ENCODE measurements around the gene ZMYM5. TPM values are rescaled to one million over a fixed set of nuclear protein-coding genes. Genes with fewer than 3 reads are reported as not detected.
A peak's percentile ranks its signal among the peaks of the same experiment; 100 is the strongest.
"Not testable (repeated sequence)": the region's sequence is repeated elsewhere in the genome, so short reads cannot be mapped to it uniquely, and the experiment has no call there.

ZMYM5 gene
- 10 to 100 TPM in 1 of 4 donors, 1 to 10 TPM in 3; 4.5 to 19.7 (median 7.3) TPM for polyA plus RNA-seq
- long read RNA-seq, donor 1, partial matches to known transcripts, result 63 of 68 reads
- long read RNA-seq, donor 1, other reads (novel, unspliced or antisense), result 0 of 68 reads
- long read RNA-seq, donor 2, result 0 reads
- long read RNA-seq, donor 3, partial matches to known transcripts, result 38 of 39 reads
- long read RNA-seq, donor 3, other reads (novel, unspliced or antisense), result 0 of 39 reads
- long read RNA-seq, donor 4, result 0 reads
- long read RNA-seq, donor 5, partial matches to known transcripts, result 8 of 8 reads
- long read RNA-seq, donor 5, other reads (novel, unspliced or antisense), result 0 of 8 reads
- long read RNA-seq, donor 6, partial matches to known transcripts, result 0 of 1 reads
- long read RNA-seq, donor 6, other reads (novel, unspliced or antisense), result 0 of 1 reads
- long read RNA-seq, donor 7, result 0 reads
- long read RNA-seq, donor 8, result 0 reads
- long read RNA-seq, donor 9, partial matches to known transcripts, result 0 of 1 reads
- long read RNA-seq, donor 9, other reads (novel, unspliced or antisense), result 0 of 1 reads
- long read RNA-seq, donor 10, partial matches to known transcripts, result 43 of 45 reads
- long read RNA-seq, donor 10, other reads (novel, unspliced or antisense), result 0 of 45 reads

DNA sequence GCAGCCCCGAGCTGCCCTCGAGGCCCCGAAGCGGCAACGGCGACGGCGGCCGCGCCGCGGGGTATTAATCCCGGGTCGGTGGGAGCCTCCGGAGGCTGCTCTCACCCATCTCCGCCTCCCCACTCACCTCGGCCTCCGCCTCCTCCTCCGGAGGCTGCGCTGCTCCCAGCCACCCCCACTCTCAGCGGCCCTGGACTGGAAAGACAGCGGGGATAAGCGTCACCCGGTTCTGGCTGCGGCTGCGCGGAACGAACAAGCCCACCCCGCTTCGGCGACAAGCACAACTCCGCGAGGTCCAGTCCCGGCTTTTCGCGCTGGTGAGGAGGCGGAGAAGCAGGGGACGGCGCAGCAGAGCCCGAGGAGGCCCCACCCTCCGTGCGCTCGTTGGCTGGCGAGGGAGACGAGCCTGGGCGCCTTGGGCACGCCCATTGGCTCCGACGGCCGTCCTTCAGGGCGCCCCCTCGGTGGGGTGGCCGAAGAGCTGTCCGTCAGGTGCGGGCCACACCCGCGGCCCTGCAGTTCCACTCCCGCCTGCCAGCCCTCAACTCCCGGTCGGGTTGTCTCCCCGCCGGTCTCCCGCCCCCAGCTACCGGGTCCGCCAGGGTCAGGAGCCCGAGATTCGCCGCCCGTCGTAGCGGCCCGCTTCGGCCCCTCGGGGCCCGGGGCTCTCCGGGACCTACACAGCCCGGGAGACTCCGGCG lies at the start of gene ZMYM5:
Gene ZMYM5, minus strand, starts transcription at position 327 of the 701 bp plus-strand sequence. CDS start 11,469 bp downstream, outside the sequence.
- FAIRE-seq (no peak), DNase-seq (peak; percentile 99)
- H3K4me1 ChIP-seq (ENCODE audit: control insufficient read depth in 3 of 3, insufficient read depth in 2 of 3, low read depth in 1 of 3, low read length in 2 of 3), result peaks cover 0 to 12% (median 2%) of the 10 kb centered on the region in 3 donors
- WGBS, 3 donors, result 0% methylated on average over 63 to 79 of the region's 79 CpGs
- no peaks in the 10 kb centered on the region for H3K27me3 ChIP-seq (ENCODE audit: control insufficient read depth in 3 of 3, insufficient read depth in 3 of 3, low read length in 3 of 3)
- peaks cover 0 to 6% (median 0%) of the 10 kb centered on the region in 3 donors for H3K36me3 ChIP-seq (ENCODE audit: control insufficient read depth in 3 of 3, insufficient read depth in 2 of 3, low read depth in 1 of 3, low read length in 3 of 3)
- H3K4me3 ChIP-seq (ENCODE audit: low read depth in 1 of 3, low read length in 3 of 3), result peak within 1 kb of the TSS; percentile 72 to 85 (median 77)
- H3K27ac ChIP-seq (ENCODE audit: low read depth in 1 of 3, low read length in 2 of 3), result peak within 1 kb of the TSS; percentile 98 to 100 (median 99)
- H3K9me3 ChIP-seq (ENCODE audit: control insufficient read depth in 2 of 2, insufficient read depth in 1 of 2, low read depth in 1 of 2, low read length in 1 of 2), result no peaks in the 10 kb centered on the region

DNA sequence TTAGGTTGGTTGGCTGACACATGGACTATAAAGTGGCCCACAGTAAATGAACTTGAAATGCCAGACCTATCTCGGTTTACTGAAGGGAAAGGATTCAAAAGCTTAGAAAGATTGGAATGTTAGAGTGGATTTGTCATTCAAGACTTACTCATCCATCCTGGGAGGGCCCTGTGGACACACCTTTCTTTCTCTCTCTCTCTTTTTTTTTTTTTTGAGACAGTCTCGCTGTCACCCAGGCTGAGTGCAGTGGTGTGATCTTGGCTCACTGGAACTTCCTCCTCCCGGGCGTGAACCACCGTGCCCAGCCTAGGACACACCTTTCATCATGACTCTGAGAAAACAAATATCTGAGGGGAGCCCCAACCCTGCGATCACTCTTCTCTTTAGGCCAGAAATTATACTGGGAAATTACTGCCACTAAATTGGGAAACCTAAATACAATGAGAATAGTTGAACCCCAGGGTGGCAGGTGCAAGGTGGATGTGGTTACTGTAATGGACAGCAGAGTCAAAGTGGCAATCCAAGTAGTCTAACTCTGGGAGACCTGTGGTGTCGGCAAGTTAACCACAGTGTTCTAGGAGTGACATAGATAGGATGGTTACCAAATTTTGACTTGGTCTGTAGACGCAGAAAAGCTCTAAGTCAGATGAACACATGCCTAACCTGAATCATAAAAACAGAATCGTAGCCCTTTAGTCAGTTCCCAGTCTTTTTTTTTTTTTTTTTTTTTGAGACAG lies 47.1 kb upstream of the ZMYM5 start:
- WGBS, 3 donors, result 48 to 73% (median 52%) methylated on average over 9 of the region's 9 CpGs
- Histone ChIP-seq H3K27me3 (ENCODE audit: control insufficient read depth in 3 of 3, insufficient read depth in 3 of 3, low read length in 3 of 3) (peaks cover 0 to 2% (median 0%) of the 10 kb centered on the region in 3 donors), H3K27ac (ENCODE audit: low read depth in 1 of 3, low read length in 2 of 3) (no peak overlapping the region), H3K4me1 (ENCODE audit: control insufficient read depth in 3 of 3, insufficient read depth in 2 of 3, low read depth in 1 of 3, low read length in 2 of 3) (no peaks in the 10 kb centered on the region), H3K9me3 (ENCODE audit: control insufficient read depth in 2 of 2, insufficient read depth in 1 of 2, low read depth in 1 of 2, low read length in 1 of 2) (no peaks in the 10 kb centered on the region), H3K36me3 (ENCODE audit: control insufficient read depth in 3 of 3, insufficient read depth in 2 of 3, low read depth in 1 of 3, low read length in 3 of 3) (no peaks in the 10 kb centered on the region), H3K4me3 (ENCODE audit: low read depth in 1 of 3, low read length in 3 of 3) (no peak overlapping the region)
- peak in 1 of 2 donors; percentile 21 for DNase-seq
- no peak for FAIRE-seq

DNA sequence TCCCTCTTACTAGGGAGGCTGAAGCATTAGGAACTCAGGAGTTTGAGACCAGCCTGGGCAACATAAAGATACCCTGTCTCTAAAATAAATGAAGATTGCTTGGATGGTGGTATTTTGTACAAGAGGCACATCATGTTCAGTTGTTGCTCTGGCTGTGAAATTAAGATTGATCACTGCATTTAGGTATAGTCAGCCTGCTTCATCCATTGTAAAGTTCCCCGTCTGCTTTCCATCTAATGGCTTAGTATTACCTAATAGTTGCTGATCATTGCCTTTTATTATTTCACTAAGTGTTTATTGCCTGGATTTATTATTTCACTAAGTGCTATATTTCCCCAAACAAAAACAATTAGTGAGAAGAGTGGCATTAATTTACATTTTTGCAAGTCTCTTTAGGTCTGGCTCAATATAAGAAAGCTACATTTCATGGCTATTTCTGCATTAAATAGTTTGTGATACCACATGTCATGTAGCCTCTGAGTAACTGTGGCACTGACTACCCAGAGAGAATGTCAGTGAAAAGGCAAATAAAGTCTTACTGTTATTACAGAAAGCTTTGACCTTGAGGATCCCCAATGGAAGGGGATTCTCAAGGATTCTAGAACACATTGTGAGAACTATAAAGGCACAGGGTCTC lies 45.0 kb upstream of the ZMYM5 start:
- Histone ChIP-seq H3K27ac (ENCODE audit: low read depth in 1 of 3, low read length in 2 of 3) (no peak overlapping the region), H3K4me1 (ENCODE audit: control insufficient read depth in 3 of 3, insufficient read depth in 2 of 3, low read depth in 1 of 3, low read length in 2 of 3) (no peaks in the 10 kb centered on the region), H3K4me3 (ENCODE audit: low read depth in 1 of 3, low read length in 3 of 3) (no peak overlapping the region), H3K9me3 (ENCODE audit: control insufficient read depth in 2 of 2, insufficient read depth in 1 of 2, low read depth in 1 of 2, low read length in 1 of 2) (no peaks in the 10 kb centered on the region), H3K36me3 (ENCODE audit: control insufficient read depth in 3 of 3, insufficient read depth in 2 of 3, low read depth in 1 of 3, low read length in 3 of 3) (no peaks in the 10 kb centered on the region), H3K27me3 (ENCODE audit: control insufficient read depth in 3 of 3, insufficient read depth in 3 of 3, low read length in 3 of 3) (peaks cover 0 to 2% (median 0%) of the 10 kb centered on the region in 3 donors)
- DNase-seq (no peak), FAIRE-seq (no peak)
- 70 to 80% (median 76%) methylated on average over 1 of the region's 1 CpG for WGBS, 3 donors

DNA sequence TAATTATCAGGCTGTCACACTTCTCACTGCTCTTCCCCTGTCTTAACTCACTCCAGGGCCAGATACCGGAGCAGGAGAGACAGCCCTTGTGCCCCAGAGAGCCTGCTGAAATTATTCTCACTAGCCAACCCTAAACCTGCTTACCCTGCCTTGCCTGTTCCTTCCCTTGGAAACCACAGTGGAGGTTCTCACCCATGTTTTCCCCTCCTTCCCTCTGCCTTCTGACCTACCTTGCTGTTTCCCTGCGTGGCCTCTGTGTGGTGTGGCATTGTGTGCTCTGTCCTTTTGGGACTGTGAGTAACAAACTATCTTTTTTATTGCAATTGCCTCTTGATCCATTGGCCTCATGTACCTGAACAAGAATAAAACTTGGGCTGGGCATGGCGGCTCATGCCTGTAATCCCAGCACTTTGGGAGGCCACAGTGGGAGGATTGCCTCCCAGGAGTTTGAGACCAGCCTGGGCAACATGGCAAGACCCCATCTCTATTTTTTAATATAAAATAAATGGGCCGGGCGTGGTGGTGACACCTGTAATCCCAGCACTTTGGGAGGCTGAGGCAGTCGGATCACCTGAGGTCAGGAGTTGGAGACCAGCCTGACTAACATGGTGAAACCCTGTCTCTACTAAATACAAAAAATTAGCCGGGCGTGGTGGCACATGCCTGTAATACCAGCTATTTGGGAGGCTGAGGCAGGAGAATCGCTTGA lies 42.2 kb upstream of the ZMYM5 start:
- H3K9me3 ChIP-seq (ENCODE audit: control insufficient read depth in 2 of 2, insufficient read depth in 1 of 2, low read depth in 1 of 2, low read length in 1 of 2); H3K36me3 ChIP-seq (ENCODE audit: control insufficient read depth in 3 of 3, insufficient read depth in 2 of 3, low read depth in 1 of 3, low read length in 3 of 3); H3K4me1 ChIP-seq (ENCODE audit: control insufficient read depth in 3 of 3, insufficient read depth in 2 of 3, low read depth in 1 of 3, low read length in 2 of 3); H3K27me3 ChIP-seq (ENCODE audit: control insufficient read depth in 3 of 3, insufficient read depth in 3 of 3, low read length in 3 of 3); H3K27ac ChIP-seq (ENCODE audit: low read depth in 1 of 3, low read length in 2 of 3); FAIRE-seq; H3K4me3 ChIP-seq (ENCODE audit: low read depth in 1 of 3, low read length in 3 of 3); DNase-seq: not testable (repeated sequence)
- WGBS, 3 donors, result 80 to 82% (median 81%) methylated on average over 9 of the region's 9 CpGs

DNA sequence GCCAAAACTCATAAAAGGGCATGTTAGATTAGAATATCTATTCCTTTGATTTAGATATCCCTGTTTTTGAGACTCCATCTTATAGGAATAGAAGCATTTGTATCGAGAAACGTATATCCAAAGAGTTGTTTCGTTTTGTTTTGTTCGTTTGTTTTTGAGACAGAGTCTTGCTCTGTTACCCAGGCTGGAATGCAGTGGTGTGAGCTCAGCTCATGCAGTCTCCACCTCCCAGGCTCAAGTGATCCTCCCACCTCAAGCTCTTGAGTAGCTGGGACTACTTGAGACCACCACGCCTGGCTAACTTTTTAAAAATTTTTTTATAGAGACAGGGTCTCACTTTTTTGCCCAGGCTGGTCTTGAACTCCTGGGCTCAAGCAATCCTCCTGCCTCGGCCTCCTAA lies 26.6 kb upstream of the ZMYM5 start:
- Histone ChIP-seq H3K9me3 (ENCODE audit: control insufficient read depth in 2 of 2, insufficient read depth in 1 of 2, low read depth in 1 of 2, low read length in 1 of 2) (no peaks in the 10 kb centered on the region), H3K27ac (ENCODE audit: low read depth in 1 of 3, low read length in 2 of 3) (no peak overlapping the region), H3K4me3 (ENCODE audit: low read depth in 1 of 3, low read length in 3 of 3) (no peak overlapping the region), H3K27me3 (ENCODE audit: control insufficient read depth in 3 of 3, insufficient read depth in 3 of 3, low read length in 3 of 3) (no peaks in the 10 kb centered on the region), H3K36me3 (ENCODE audit: control insufficient read depth in 3 of 3, insufficient read depth in 2 of 3, low read depth in 1 of 3, low read length in 3 of 3) (no peaks in the 10 kb centered on the region), H3K4me1 (ENCODE audit: control insufficient read depth in 3 of 3, insufficient read depth in 2 of 3, low read depth in 1 of 3, low read length in 2 of 3) (no peaks in the 10 kb centered on the region)
- DNase-seq (no peak), FAIRE-seq (no peak)
- 69 to 86% (median 83%) methylated on average over 6 of the region's 6 CpGs for WGBS, 3 donors

DNA sequence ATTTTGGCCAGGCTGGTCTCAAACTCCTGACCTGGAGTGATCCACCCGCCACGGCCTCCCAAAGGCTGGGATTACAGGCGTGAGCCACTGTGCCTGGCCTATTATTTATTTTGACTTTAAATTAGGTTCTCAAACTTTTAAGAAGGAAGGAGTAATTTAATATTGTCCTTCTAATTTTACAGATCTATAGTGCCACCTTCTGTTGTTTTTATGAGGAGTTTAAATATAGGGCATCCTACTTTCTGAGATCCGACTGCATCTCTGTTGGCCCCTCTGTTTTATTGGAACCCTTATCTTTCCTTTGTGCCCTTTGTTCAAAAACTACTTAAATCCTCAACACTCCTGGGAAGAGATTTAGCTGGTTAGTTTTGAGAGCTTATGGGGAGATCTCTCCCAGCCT lies 25.4 kb upstream of the ZMYM5 start:
- Histone ChIP-seq H3K27me3 (ENCODE audit: control insufficient read depth in 3 of 3, insufficient read depth in 3 of 3, low read length in 3 of 3) (no peaks in the 10 kb centered on the region), H3K9me3 (ENCODE audit: control insufficient read depth in 2 of 2, insufficient read depth in 1 of 2, low read depth in 1 of 2, low read length in 1 of 2) (no peaks in the 10 kb centered on the region), H3K36me3 (ENCODE audit: control insufficient read depth in 3 of 3, insufficient read depth in 2 of 3, low read depth in 1 of 3, low read length in 3 of 3) (no peaks in the 10 kb centered on the region), H3K4me3 (ENCODE audit: low read depth in 1 of 3, low read length in 3 of 3) (no peak overlapping the region), H3K27ac (ENCODE audit: low read depth in 1 of 3, low read length in 2 of 3) (no peak overlapping the region), H3K4me1 (ENCODE audit: control insufficient read depth in 3 of 3, insufficient read depth in 2 of 3, low read depth in 1 of 3, low read length in 2 of 3) (no peaks in the 10 kb centered on the region)
- peak in 1 of 2 donors; percentile 9 for DNase-seq
- WGBS, 3 donors, result 36 to 43% (median 39%) methylated on average over 4 of the region's 4 CpGs
- FAIRE-seq, result no peak

DNA sequence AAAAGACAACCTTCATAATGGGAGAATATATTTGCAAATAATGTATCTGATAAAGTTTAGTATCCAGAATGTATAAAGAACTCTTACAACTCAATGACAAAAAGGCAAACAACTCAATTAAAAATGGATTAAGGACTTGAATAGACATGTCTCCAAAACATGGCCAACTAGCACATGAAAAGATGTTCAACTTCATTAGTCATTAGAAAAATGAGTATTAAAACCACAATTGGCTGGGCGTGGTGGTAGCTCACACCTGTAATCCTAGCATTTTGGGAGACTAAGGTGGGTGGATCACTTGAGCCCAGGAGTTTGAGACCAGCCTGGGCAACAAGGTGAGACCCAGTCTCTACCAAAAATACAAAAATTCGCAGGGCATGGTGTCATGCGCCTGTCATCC lies 18.8 kb upstream of the ZMYM5 start:
- no peak overlapping the region for H3K4me3 ChIP-seq (ENCODE audit: low read depth in 1 of 3, low read length in 3 of 3)
- no peak for DNase-seq
- no peaks in the 10 kb centered on the region for H3K36me3 ChIP-seq (ENCODE audit: control insufficient read depth in 3 of 3, insufficient read depth in 2 of 3, low read depth in 1 of 3, low read length in 3 of 3)
- no peaks in the 10 kb centered on the region for H3K27me3 ChIP-seq (ENCODE audit: control insufficient read depth in 3 of 3, insufficient read depth in 3 of 3, low read length in 3 of 3)
- WGBS, 3 donors, result 91 to 95% (median 95%) methylated on average over 3 of the region's 3 CpGs
- no peak for FAIRE-seq
- no peak overlapping the region for H3K27ac ChIP-seq (ENCODE audit: low read depth in 1 of 3, low read length in 2 of 3)
- H3K9me3 ChIP-seq (ENCODE audit: control insufficient read depth in 2 of 2, insufficient read depth in 1 of 2, low read depth in 1 of 2, low read length in 1 of 2), result no peaks in the 10 kb centered on the region
- H3K4me1 ChIP-seq (ENCODE audit: control insufficient read depth in 3 of 3, insufficient read depth in 2 of 3, low read depth in 1 of 3, low read length in 2 of 3), result no peaks in the 10 kb centered on the region

All from small intestine (tissue), 16 donors.